Keratinocyte (primary cell): ENCODE data around the gene ZNF830. TPM values are rescaled to one million over a fixed set of nuclear protein-coding genes. Genes with fewer than 3 reads are reported as not detected.

Source experiments
- DNase-seq: peaks from one replicate; pipeline ENCODE4 v3.0.0-alpha.2; 2011; ENCODE audit warnings: low read depth, missing footprints, low spot score
- FAIRE-seq: peaks from 2 replicates; lab custom pipeline; 2011; peaks lifted over from hg19 to GRCh38; lab: Jason Lieb, UNC
- H2AFZ ChIP-seq: 2 replicates; pipeline ENCODE4 v1.6.0; 2012; ENCODE audit warnings: low read length, control low read depth, inconsistent platforms; ENCODE audit not compliant: control insufficient read depth
- H3K27ac ChIP-seq: 2 replicates; pipeline ENCODE4 v1.5.1; 2011; ENCODE audit warnings: low read length; ENCODE audit not compliant: control insufficient read depth, insufficient read depth
- H3K27me3 ChIP-seq: 3 replicates; pipeline ENCODE4 v1.6.0; 2011; ENCODE audit warnings: low read length; ENCODE audit not compliant: control insufficient read depth, insufficient read depth; ENCODE audit errors: extremely low read depth
- H3K36me3 ChIP-seq, 2 experiments: 2 replicates in 1 of 2; 3 replicates in 1 of 2; pipeline ENCODE4 v1.5.1; 2011; ENCODE audit warnings: low read length in 2 of 2, mild to moderate bottlenecking in 1 of 2; ENCODE audit not compliant: control insufficient read depth in 2 of 2, insufficient read depth in 2 of 2; ENCODE audit errors: extremely low read depth in 1 of 2
- H3K4me1 ChIP-seq: 3 replicates; pipeline ENCODE4 v1.5.1; 2011; ENCODE audit warnings: low read length; ENCODE audit not compliant: control insufficient read depth, insufficient read depth; ENCODE audit errors: extremely low read depth
- H3K4me2 ChIP-seq: 3 replicates; pipeline ENCODE4 v1.6.0; 2011; ENCODE audit warnings: low read depth, low read length; ENCODE audit not compliant: control insufficient read depth, insufficient read depth; ENCODE audit errors: extremely low read depth
- H3K4me3 ChIP-seq, 3 experiments: fragments of 200-600 bp in 1 of 3; sonication (generic) in 1 of 3; 2 replicates in 2 of 3; 3 replicates in 1 of 3; pipeline ENCODE4 v1.5.1; 2011 to 2016; ENCODE audit warnings: low read length in 3 of 3, mild to moderate bottlenecking in 3 of 3, control low read depth in 2 of 3, inconsistent platforms in 1 of 3, low read depth in 1 of 3, mixed read lengths in 1 of 3, mixed run types in 1 of 3, moderate library complexity in 1 of 3; ENCODE audit not compliant: control insufficient read depth in 2 of 3, insufficient read depth in 2 of 3; ENCODE audit errors: extremely low read depth in 1 of 3
- H3K79me2 ChIP-seq: 2 replicates; pipeline ENCODE4 v1.6.0; 2012; ENCODE audit warnings: low read length; ENCODE audit not compliant: control insufficient read depth, insufficient read depth
- H3K9ac ChIP-seq: 3 replicates; pipeline ENCODE4 v1.6.0; 2011; ENCODE audit warnings: low read length; ENCODE audit not compliant: control insufficient read depth, insufficient read depth; ENCODE audit errors: extremely low read depth
- H3K9me1 ChIP-seq: 3 replicates; pipeline ENCODE4 v1.6.0; 2011; ENCODE audit warnings: low read length; ENCODE audit not compliant: control insufficient read depth, insufficient read depth; ENCODE audit errors: extremely low read depth
- H3K9me3 ChIP-seq: 2 replicates; pipeline ENCODE4 v1.5.1; 2012; ENCODE audit warnings: low read depth, low read length; ENCODE audit not compliant: control insufficient read depth
- H4K20me1 ChIP-seq: 3 replicates; pipeline ENCODE4 v1.6.0; 2011; ENCODE audit warnings: low read length; ENCODE audit not compliant: control insufficient read depth, insufficient read depth; ENCODE audit errors: extremely low read depth
- EZH2 ChIP-seq: IDR thresholded peaks from one replicate; pipeline ENCODE4 v1.6.1; 2012; ENCODE audit warnings: inconsistent platforms, mild to moderate bottlenecking, low read length, moderate library complexity
- dilution Hi-C: fragments of 300-500 bp; cut with MboI; formaldehyde crosslinking; loops from one replicate; pipeline ENCODE4 v1.7.0; 2020; ENCODE audit warnings: low sequenced_read_pairs; ENCODE audit not compliant: extremely low pct_ligation_motif_present
- polyA plus RNA-seq, 5 experiments: library from polyadenylated mRNA; depleted of rRNA in 3 of 5; stranded (reverse) in 3 of 5; stranded (forward) in 1 of 5; unstranded in 1 of 5; fragments of >200 nt; gene quantifications; 1 replicate in 1 of 5; 2 replicates in 3 of 5; 3 replicates in 1 of 5; pipeline versions ENCODE4 v1.2.1 to v1.2.3, GENCODE V29; 2011 to 2012; ENCODE audit warnings: missing spikeins in 2 of 5, low read depth in 1 of 5, low replicate concordance in 1 of 5
- TF ChIP-seq, protein P1 (sequence below), 3 experiments: IDR thresholded peaks in 1 of 3; conservative IDR thresholded peaks in 1 of 3; optimal IDR thresholded peaks in 1 of 3; 2 replicates in 2 of 3; 3 replicates in 1 of 3; pipeline versions ENCODE3 to v1.5.1; 2011; ENCODE audit warnings: low read length in 3 of 3, mild to moderate bottlenecking in 3 of 3, moderate library complexity in 2 of 3, control low read depth in 1 of 3, inconsistent platforms in 1 of 3; ENCODE audit not compliant: insufficient read depth in 2 of 3; ENCODE audit errors: extremely low read depth in 1 of 3

The ZNF830 gene
- polyA plus RNA-seq, 1 donor (not counting 4 experiments of a cell fraction or from before 2014, with no cell fraction given): 10.3 TPM

DNA sequence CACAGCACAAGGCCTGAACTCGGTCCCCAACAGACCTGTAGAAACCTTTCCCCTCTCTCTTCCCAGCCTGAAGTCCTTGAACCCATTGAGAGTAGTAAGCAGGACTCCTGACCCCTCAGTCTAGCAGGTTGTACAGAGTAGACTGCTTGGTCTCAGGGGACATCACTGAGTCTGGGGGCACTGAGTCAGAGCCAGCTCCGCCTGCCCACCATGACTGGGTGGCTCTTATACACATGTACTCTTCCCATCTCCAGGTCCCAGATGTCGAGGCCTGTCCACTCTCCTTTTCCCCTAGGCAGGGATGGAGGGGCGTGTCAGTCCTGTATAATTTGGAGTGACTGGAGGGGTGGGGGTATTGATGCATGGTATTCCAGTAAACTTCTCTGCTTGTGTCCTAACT is 42.4 kb downstream of the ZNF830 start:
- DNase-seq (no peak), FAIRE-seq (no peak)
- dilution Hi-C loops: no loop called here
- no peak overlapping the region for H3K4me3 ChIP-seq
- no peaks in the 10 kb centered on the region for H4K20me1 ChIP-seq
- no peaks in the 10 kb centered on the region for H3K4me1 ChIP-seq
- H3K9ac ChIP-seq: no peak overlapping the region
- H3K27me3 ChIP-seq: no peaks in the 10 kb centered on the region
- H2AFZ ChIP-seq: no peak overlapping the region
- H3K79me2 ChIP-seq: no peaks in the 10 kb centered on the region
- H3K27ac ChIP-seq: no peak overlapping the region
- no peak for TF ChIP-seq EZH2
- TF ChIP-seq, protein P1, sequence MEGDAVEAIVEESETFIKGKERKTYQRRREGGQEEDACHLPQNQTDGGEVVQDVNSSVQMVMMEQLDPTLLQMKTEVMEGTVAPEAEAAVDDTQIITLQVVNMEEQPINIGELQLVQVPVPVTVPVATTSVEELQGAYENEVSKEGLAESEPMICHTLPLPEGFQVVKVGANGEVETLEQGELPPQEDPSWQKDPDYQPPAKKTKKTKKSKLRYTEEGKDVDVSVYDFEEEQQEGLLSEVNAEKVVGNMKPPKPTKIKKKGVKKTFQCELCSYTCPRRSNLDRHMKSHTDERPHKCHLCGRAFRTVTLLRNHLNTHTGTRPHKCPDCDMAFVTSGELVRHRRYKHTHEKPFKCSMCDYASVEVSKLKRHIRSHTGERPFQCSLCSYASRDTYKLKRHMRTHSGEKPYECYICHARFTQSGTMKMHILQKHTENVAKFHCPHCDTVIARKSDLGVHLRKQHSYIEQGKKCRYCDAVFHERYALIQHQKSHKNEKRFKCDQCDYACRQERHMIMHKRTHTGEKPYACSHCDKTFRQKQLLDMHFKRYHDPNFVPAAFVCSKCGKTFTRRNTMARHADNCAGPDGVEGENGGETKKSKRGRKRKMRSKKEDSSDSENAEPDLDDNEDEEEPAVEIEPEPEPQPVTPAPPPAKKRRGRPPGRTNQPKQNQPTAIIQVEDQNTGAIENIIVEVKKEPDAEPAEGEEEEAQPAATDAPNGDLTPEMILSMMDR (optimal IDR thresholded peaks at IDR 0.05 in 1 of 3, IDR thresholded peaks at IDR 0.05 in 1 of 3, conservative IDR thresholded peaks at IDR 0.05 in 1 of 3; ENCODE audit: extremely low read depth in 1 of 3, insufficient read depth in 2 of 3, low read length in 3 of 3): no peak
- no peaks in the 10 kb centered on the region for H3K9me1 ChIP-seq
- H3K4me2 ChIP-seq: no peak overlapping the region
- no peaks in the 10 kb centered on the region for H3K9me3 ChIP-seq
- H3K36me3 ChIP-seq: peaks cover 15 to 17% of the 10 kb centered on the region in 2 experiments

DNA sequence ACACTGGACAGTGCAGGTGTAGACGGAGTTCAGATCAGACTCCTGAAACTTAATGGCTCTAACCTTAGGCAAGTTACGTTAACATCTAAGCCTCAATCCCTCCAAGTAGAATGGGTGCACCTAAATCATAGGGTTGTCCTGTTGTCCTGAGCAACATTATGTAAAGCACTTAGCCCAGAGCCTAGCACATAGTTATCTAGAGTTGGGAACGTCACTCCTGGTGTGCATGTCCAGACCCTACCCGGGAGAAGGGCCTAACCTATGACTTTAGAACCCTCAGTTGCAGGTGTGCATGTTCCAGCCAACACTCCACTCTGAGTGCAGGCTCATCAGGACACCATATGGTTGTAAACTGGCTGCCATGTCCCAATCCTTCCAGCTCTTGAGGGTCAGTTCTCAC is 45.0 kb downstream of the ZNF830 start:
- DNase-seq: no peak
- no peaks in the 10 kb centered on the region for H3K79me2 ChIP-seq
- peaks cover 5 to 13% of the 10 kb centered on the region in 2 experiments for H3K36me3 ChIP-seq
- dilution Hi-C loops: no loop called here
- no peak overlapping the region for H3K4me2 ChIP-seq
- no peak overlapping the region for H3K9ac ChIP-seq
- no peak overlapping the region for H3K4me3 ChIP-seq
- no peaks in the 10 kb centered on the region for H3K4me1 ChIP-seq
- no peaks in the 10 kb centered on the region for H3K27me3 ChIP-seq
- H2AFZ ChIP-seq: no peak overlapping the region
- TF ChIP-seq EZH2: no peak
- TF ChIP-seq, protein P1 (optimal IDR thresholded peaks at IDR 0.05 in 1 of 3, IDR thresholded peaks at IDR 0.05 in 1 of 3, conservative IDR thresholded peaks at IDR 0.05 in 1 of 3; ENCODE audit: extremely low read depth in 1 of 3, insufficient read depth in 2 of 3, low read length in 3 of 3): no peak
- FAIRE-seq: no peak
- H4K20me1 ChIP-seq: no peaks in the 10 kb centered on the region
- H3K9me1 ChIP-seq: no peaks in the 10 kb centered on the region
- no peak overlapping the region for H3K27ac ChIP-seq
- no peaks in the 10 kb centered on the region for H3K9me3 ChIP-seq
